OCI-LY1 (cell line): ENCODE results near the gene GABRG3.

Source experiments
- H2AFZ ChIP-seq: fragments of 200-600 bp; sonication (generic), shearing (Covaris generic); 2 replicates; pipeline ENCODE4 v1.6.0; 2014; ENCODE audit warnings: antibody characterized with exemption, mild to moderate bottlenecking, low read length
- H3F3A ChIP-seq: fragments of 200-600 bp; sonication (generic), shearing (Covaris generic); 2 replicates; pipeline ENCODE4 v1.6.0; 2014; ENCODE audit warnings: mild to moderate bottlenecking, antibody characterized with exemption, low read length, moderate library complexity; ENCODE audit not compliant: insufficient read depth
- H3K27ac ChIP-seq: fragments of 200-600 bp; sonication (generic); 2 replicates; pipeline ENCODE4 v1.5.1; 2014; ENCODE audit warnings: low read length, mixed run types, mild to moderate bottlenecking, low read depth; ENCODE audit not compliant: poor library complexity, severe bottlenecking
- H3K27me3 ChIP-seq: fragments of 200-600 bp; sonication (generic); 2 replicates; pipeline ENCODE4 v1.6.0; 2014; ENCODE audit warnings: antibody characterized with exemption, mild to moderate bottlenecking, low read length, moderate library complexity; ENCODE audit not compliant: insufficient read depth
- H3K36me3 ChIP-seq: fragments of 200-600 bp; sonication (generic); 2 replicates; pipeline ENCODE4 v1.6.1; 2014; ENCODE audit warnings: mild to moderate bottlenecking, antibody characterized with exemption, low read length, moderate library complexity, mixed read lengths; ENCODE audit not compliant: insufficient read depth
- H3K4me1 ChIP-seq: fragments of 200-600 bp; sonication (generic); 2 replicates; pipeline ENCODE4 v1.5.1; 2014; ENCODE audit warnings: mild to moderate bottlenecking, low read length, moderate library complexity; ENCODE audit not compliant: insufficient read depth, severe bottlenecking
- H3K4me2 ChIP-seq: fragments of 200-600 bp; sonication (generic), shearing (Covaris generic); 2 replicates; pipeline ENCODE4 v1.6.1; 2014; ENCODE audit warnings: low read length
- H3K4me3 ChIP-seq: fragments of 200-600 bp; sonication (generic); 2 replicates; pipeline ENCODE4 v1.5.1; 2014; ENCODE audit warnings: low read length, low read depth, mild to moderate bottlenecking, mixed read lengths; ENCODE audit not compliant: poor library complexity, severe bottlenecking
- H3K79me2 ChIP-seq: fragments of 200-600 bp; shearing (Covaris generic); 2 replicates; pipeline ENCODE4 v1.6.1; 2016; ENCODE audit warnings: mixed run types, low read length, mixed read lengths; ENCODE audit not compliant: insufficient read depth
- H3K9ac ChIP-seq: fragments of 200-600 bp; sonication (generic), shearing (Covaris generic); 2 replicates; pipeline ENCODE4 v1.6.1; 2014; ENCODE audit warnings: mild to moderate bottlenecking, low read length, mixed read lengths
- H3K9me2 ChIP-seq: fragments of 200-600 bp; sonication (generic), shearing (Covaris generic); 2 replicates; pipeline ENCODE4 v1.6.1; 2014; ENCODE audit warnings: low read depth, mild to moderate bottlenecking, low read length, mixed read lengths
- H3K9me3 ChIP-seq: fragments of 200-600 bp; shearing (Covaris generic); 2 replicates; pipeline ENCODE4 v1.6.1; 2014; ENCODE audit warnings: low read length, mixed read lengths
- H4K20me1 ChIP-seq: fragments of 200-600 bp; sonication (generic), shearing (Covaris generic); 2 replicates; pipeline ENCODE4 v1.6.0; 2016; ENCODE audit warnings: mild to moderate bottlenecking, low read length; ENCODE audit not compliant: insufficient read depth
- CTCF ChIP-seq: fragments of 200-600 bp; sonication (generic), shearing (Covaris generic); IDR thresholded peaks from 2 replicates; pipeline ENCODE4 v1.5.1; 2017; ENCODE audit warnings: mild to moderate bottlenecking, antibody characterized with exemption, low read length, moderate library complexity, mixed read lengths
- EZH2 ChIP-seq: fragments of 200-600 bp; sonication (generic), shearing (Covaris generic); IDR thresholded peaks from 2 replicates; pipeline ENCODE4 v1.8.0; 2017; ENCODE audit warnings: borderline replicate concordance, mixed run types, mild to moderate bottlenecking, antibody characterized with exemption, low read length, moderate library complexity, mixed read lengths

The GABRG3 gene

GRCh38 chr15:27545494-27546255 lies 574.7 kb downstream of the GABRG3 start:
- Histone ChIP-seq H3K27me3 (no peaks in the 10 kb centered on the region), H3K27ac (no peak overlapping the region), H3K4me2 (no peak overlapping the region), H3K36me3 (no peaks in the 10 kb centered on the region), H3K79me2 (no peaks in the 10 kb centered on the region), H3K9ac (no peak overlapping the region), H3K4me3 (no peak overlapping the region), H2AFZ (no peak overlapping the region), H3K9me3 (no peaks in the 10 kb centered on the region), H3F3A (no peaks in the 10 kb centered on the region), H3K4me1 (no peaks in the 10 kb centered on the region), H4K20me1 (no peaks in the 10 kb centered on the region), H3K9me2 (no peaks in the 10 kb centered on the region)
- TF ChIP-seq CTCF (no peak), EZH2 (no peak)

GRCh38 chr15:27549746-27550145 lies 578.8 kb downstream of the GABRG3 start:
- no peak overlapping the region for H3K27ac ChIP-seq
- no peak overlapping the region for H3K4me2 ChIP-seq
- no peaks in the 10 kb centered on the region for H3K9me3 ChIP-seq
- no peak for TF ChIP-seq EZH2
- no peak for TF ChIP-seq CTCF
- no peaks in the 10 kb centered on the region for H3K4me1 ChIP-seq
- H3K9ac ChIP-seq: no peak overlapping the region
- H3K4me3 ChIP-seq: no peak overlapping the region
- H3F3A ChIP-seq: no peaks in the 10 kb centered on the region
- no peaks in the 10 kb centered on the region for H3K79me2 ChIP-seq
- H3K9me2 ChIP-seq: no peaks in the 10 kb centered on the region
- H4K20me1 ChIP-seq: no peaks in the 10 kb centered on the region
- H2AFZ ChIP-seq: no peak overlapping the region
- H3K27me3 ChIP-seq: no peaks in the 10 kb centered on the region
- H3K36me3 ChIP-seq: no peaks in the 10 kb centered on the region

GRCh38 chr15:27550635-27551034 lies 579.7 kb downstream of the GABRG3 start:
- Histone ChIP-seq H4K20me1 (no peaks in the 10 kb centered on the region), H3K27me3 (no peaks in the 10 kb centered on the region), H3K4me1 (no peaks in the 10 kb centered on the region), H3K27ac (no peak overlapping the region), H3K4me2 (no peak overlapping the region), H3K4me3 (no peak overlapping the region), H3K9me3 (peaks cover 2% of the 10 kb centered on the region; the same call in 1 of the 2 replicates), H3K36me3 (no peaks in the 10 kb centered on the region), H3K9ac (no peak overlapping the region), H2AFZ (no peak overlapping the region), H3K9me2 (no peaks in the 10 kb centered on the region), H3F3A (no peaks in the 10 kb centered on the region), H3K79me2 (no peaks in the 10 kb centered on the region)
- TF ChIP-seq CTCF: no peak
- no peak for TF ChIP-seq EZH2
